Measurements from ENCODE around the gene OTOS. TPM values are rescaled to one million over a fixed set of nuclear protein-coding genes. Genes with fewer than 3 reads are reported as not detected.
A peak's percentile ranks its signal among the peaks of the same experiment; 100 is the strongest.

OTOS gene
- total RNA-seq, 2 donors from 2014 or later, result not detected

GRCh38 chr2:240146141-240146561 is 5.7 kb upstream of the OTOS start:
- no peak for DNase-seq (ENCODE audit: low spot score)
- Histone ChIP-seq H3K36me3 (no peaks in the 10 kb centered on the region), H3K27me3 (replicated peaks; ENCODE audit: insufficient read depth) (no peaks in the 10 kb centered on the region), H3K4me3 (no peak overlapping the region), H3K9me3 (no peaks in the 10 kb centered on the region), H3K27ac (no peak overlapping the region), H3K4me1 (replicated peaks) (no peaks in the 10 kb centered on the region)
- intact Hi-C loops (cut with DNase I), result no loop called here
- no peak for TF ChIP-seq CTCF (IDR thresholded peaks at IDR 0.05)
- no peak for TF ChIP-seq POLR2A (IDR thresholded peaks at IDR 0.05)
- TF ChIP-seq POLR2AphosphoS5 (IDR thresholded peaks at IDR 0.05), result no peak
- 39% methylated on average over 10 of the region's 10 CpGs for WGBS

GRCh38 chr2:240145461-240145860 is 5.0 kb upstream of the OTOS start:
- no peaks in the 10 kb centered on the region for H3K36me3 ChIP-seq
- TF ChIP-seq POLR2A (IDR thresholded peaks at IDR 0.05), result no peak
- no peak for TF ChIP-seq POLR2AphosphoS5 (IDR thresholded peaks at IDR 0.05)
- TF ChIP-seq CTCF (IDR thresholded peaks at IDR 0.05), result no peak
- intact Hi-C loops (cut with DNase I), result loop anchor here (2.0 kb wide), 1 partner anchor 85 kb away; no protein-coding TSS in a partner anchor
- H3K4me1 ChIP-seq (replicated peaks), result no peaks in the 10 kb centered on the region
- no peaks in the 10 kb centered on the region for H3K27me3 ChIP-seq (replicated peaks; ENCODE audit: insufficient read depth)
- no peak for DNase-seq (ENCODE audit: low spot score)
- WGBS, result 85% methylated on average over 13 of the region's 13 CpGs
- no peak overlapping the region for H3K4me3 ChIP-seq
- no peak overlapping the region for H3K27ac ChIP-seq
- no peaks in the 10 kb centered on the region for H3K9me3 ChIP-seq

- H3K9me3 ChIP-seq, result no peaks in the 10 kb centered on the region
- WGBS, result 86% methylated on average over 20 of the region's 20 CpGs
- H3K27ac ChIP-seq, result no peak overlapping the region
- no peaks in the 10 kb centered on the region for H3K4me1 ChIP-seq (replicated peaks)
- no peaks in the 10 kb centered on the region for H3K36me3 ChIP-seq
- no peaks in the 10 kb centered on the region for H3K27me3 ChIP-seq (replicated peaks; ENCODE audit: insufficient read depth)
- DNase-seq (ENCODE audit: low spot score), result no peak
- TF ChIP-seq POLR2AphosphoS5 (IDR thresholded peaks at IDR 0.05) (no peak), POLR2A (IDR thresholded peaks at IDR 0.05) (no peak), CTCF (IDR thresholded peaks at IDR 0.05) (no peak)
- intact Hi-C loops (cut with DNase I), result loop anchor here (2.0 to 5.0 kb wide), 2 partner anchors 84 to 1107 kb away; no protein-coding TSS in a partner anchor
- H3K4me3 ChIP-seq, result no peak overlapping the region
Measured at GRCh38 chr2:240144649-240145261, 4.3 kb upstream of the OTOS start.

- 37% methylated on average over 32 of the region's 36 CpGs for WGBS
- H3K27ac ChIP-seq, result no peak overlapping the region
- H3K4me3 ChIP-seq, result no peak overlapping the region
- no peaks in the 10 kb centered on the region for H3K27me3 ChIP-seq (replicated peaks; ENCODE audit: insufficient read depth)
- no peaks in the 10 kb centered on the region for H3K4me1 ChIP-seq (replicated peaks)
- TF ChIP-seq POLR2AphosphoS5 (IDR thresholded peaks at IDR 0.05), result no peak
- TF ChIP-seq CTCF (IDR thresholded peaks at IDR 0.05), result peak; percentile 89 to 97 (median 93)
- no peaks in the 10 kb centered on the region for H3K36me3 ChIP-seq
- H3K9me3 ChIP-seq, result no peaks in the 10 kb centered on the region
- intact Hi-C loops (cut with DNase I), result loop anchor here (2.0 to 5.0 kb wide), 2 partner anchors 83 to 1107 kb away; no protein-coding TSS in a partner anchor
- peak; percentile 40 for DNase-seq (ENCODE audit: low spot score)
Measured at GRCh38 chr2:240143801-240144648, 3.6 kb upstream of the OTOS start.

Measured in prostate gland (tissue), 2 donors.